VCaP (cell line): Measurements from ENCODE around the gene CLCN7.

Source experiments
- H3K27ac ChIP-seq: fragments of 450-650 bp; 2 replicates; pipeline ENCODE4 v1.5.1; 2017
- TF ChIP-seq, protein P1 (sequence below): fragments of 450-650 bp; conservative IDR thresholded peaks from 2 replicates; pipeline ENCODE4 v1.5.1; 2017; ENCODE audit warnings: mild to moderate bottlenecking, moderate library complexity

CLCN7 gene

GRCh38 chr16:1407753-1408152 lies 67.1 kb downstream of the CLCN7 start:
- H3K27ac ChIP-seq: no peak overlapping the region; the same call in 1 of the 2 replicates
- TF ChIP-seq, protein P1, sequence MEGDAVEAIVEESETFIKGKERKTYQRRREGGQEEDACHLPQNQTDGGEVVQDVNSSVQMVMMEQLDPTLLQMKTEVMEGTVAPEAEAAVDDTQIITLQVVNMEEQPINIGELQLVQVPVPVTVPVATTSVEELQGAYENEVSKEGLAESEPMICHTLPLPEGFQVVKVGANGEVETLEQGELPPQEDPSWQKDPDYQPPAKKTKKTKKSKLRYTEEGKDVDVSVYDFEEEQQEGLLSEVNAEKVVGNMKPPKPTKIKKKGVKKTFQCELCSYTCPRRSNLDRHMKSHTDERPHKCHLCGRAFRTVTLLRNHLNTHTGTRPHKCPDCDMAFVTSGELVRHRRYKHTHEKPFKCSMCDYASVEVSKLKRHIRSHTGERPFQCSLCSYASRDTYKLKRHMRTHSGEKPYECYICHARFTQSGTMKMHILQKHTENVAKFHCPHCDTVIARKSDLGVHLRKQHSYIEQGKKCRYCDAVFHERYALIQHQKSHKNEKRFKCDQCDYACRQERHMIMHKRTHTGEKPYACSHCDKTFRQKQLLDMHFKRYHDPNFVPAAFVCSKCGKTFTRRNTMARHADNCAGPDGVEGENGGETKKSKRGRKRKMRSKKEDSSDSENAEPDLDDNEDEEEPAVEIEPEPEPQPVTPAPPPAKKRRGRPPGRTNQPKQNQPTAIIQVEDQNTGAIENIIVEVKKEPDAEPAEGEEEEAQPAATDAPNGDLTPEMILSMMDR: no peak

- TF ChIP-seq, protein P1: no peak
- no peak overlapping the region for H3K27ac ChIP-seq
These were observed 71.1 kb downstream of the CLCN7 start for GRCh38 chr16:1403733-1404132.

GRCh38 chr16:1403036-1403435 lies 71.8 kb downstream of the CLCN7 start:
- TF ChIP-seq, protein P1: no peak
- no peak overlapping the region for H3K27ac ChIP-seq

- H3K27ac ChIP-seq: no peak overlapping the region
- TF ChIP-seq, protein P1: no peak
These were observed 73.1 kb downstream of the CLCN7 start for GRCh38 chr16:1401758-1402154.

- TF ChIP-seq, protein P1: no peak
- no peak overlapping the region for H3K27ac ChIP-seq
These were observed 73.6 kb downstream of the CLCN7 start for GRCh38 chr16:1401061-1401757.

- TF ChIP-seq, protein P1: no peak
- H3K27ac ChIP-seq: no peak overlapping the region
These were observed 75.8 kb downstream of the CLCN7 start for GRCh38 chr16:1398826-1399581.

- TF ChIP-seq, protein P1: no peak
- H3K27ac ChIP-seq: no peak overlapping the region
These were observed 76.5 kb downstream of the CLCN7 start for GRCh38 chr16:1398351-1398750.
